Endodermal cell (in vitro differentiated cells): ENCODE data around the gene NCCRP1. TPM values are rescaled to one million over a fixed set of nuclear protein-coding genes. Genes with fewer than 3 reads are reported as not detected.

Source experiments
- DNase-seq: peaks from one replicate; pipeline ENCODE4 v3.0.0-alpha.2; 2017
- H3K27ac ChIP-seq: 2 replicates; pipeline ENCODE4 v1.5.1; 2013; ENCODE audit warnings: mild to moderate bottlenecking, low read depth, low read length, moderate library complexity
- H3K27me3 ChIP-seq: 2 replicates; pipeline ENCODE4 v1.6.1; 2013; ENCODE audit warnings: mild to moderate bottlenecking, low read length, moderate library complexity; ENCODE audit not compliant: insufficient read depth, control insufficient read depth, poor library complexity, severe bottlenecking
- H3K36me3 ChIP-seq: 2 replicates; pipeline ENCODE4 v1.7.0; 2013; ENCODE audit warnings: mild to moderate bottlenecking, low read length, moderate library complexity; ENCODE audit not compliant: control insufficient read depth, insufficient read depth
- H3K4me1 ChIP-seq: one replicate; pipeline ENCODE4 v1.7.0; 2013; ENCODE audit warnings: low read length; ENCODE audit not compliant: control insufficient read depth, insufficient read depth
- H3K4me3 ChIP-seq: 2 replicates; pipeline ENCODE4 v1.5.1; 2013; ENCODE audit warnings: mild to moderate bottlenecking, low read length, moderate library complexity
- H3K9ac ChIP-seq: 2 replicates; pipeline ENCODE4 v1.6.1; 2013; ENCODE audit warnings: mild to moderate bottlenecking, low read length, moderate library complexity; ENCODE audit not compliant: poor library complexity, severe bottlenecking; ENCODE audit errors: extremely low read depth
- H3K9me3 ChIP-seq: 2 replicates; pipeline ENCODE4 v1.6.1; 2013; ENCODE audit warnings: mild to moderate bottlenecking, low read length, moderate library complexity; ENCODE audit not compliant: control insufficient read depth
- H3K27ac Mint-ChIP-seq: 2 replicates; pipeline ENCODE4 v1.8.0; 2020; ENCODE audit warnings: mixed read lengths
- H3K27me3 Mint-ChIP-seq: 2 replicates; pipeline ENCODE4 v1.8.0; 2021; ENCODE audit warnings: mild to moderate bottlenecking, mixed read lengths; ENCODE audit not compliant: insufficient read depth
- H3K36me3 Mint-ChIP-seq: 2 replicates; pipeline ENCODE4 v1.8.0; 2020; ENCODE audit warnings: low read depth, mixed read lengths
- H3K4me1 Mint-ChIP-seq: 2 replicates; pipeline ENCODE4 v1.8.0; 2020; ENCODE audit warnings: mixed read lengths
- H3K4me3 Mint-ChIP-seq: 2 replicates; pipeline ENCODE4 v1.8.0; 2020; ENCODE audit warnings: mild to moderate bottlenecking, moderate library complexity, mixed read lengths
- H3K9me3 Mint-ChIP-seq: 2 replicates; pipeline ENCODE4 v1.8.0; 2020; ENCODE audit warnings: mild to moderate bottlenecking, mixed read lengths
- WGBS, 2 experiments: methylation state at CpG; one replicate each; pipeline versions ENCODE4 v1.1.5 to v1.1.7; 2013; ENCODE audit warnings: missing lambda C conversion rate in 2 of 2, mixed read lengths in 1 of 2; ENCODE audit not compliant: insufficient coverage in 1 of 2, insufficient read length in 1 of 2; 5-methylcytosine and 5-hydroxymethylcytosine counted together
- total RNA-seq, 2 donors: library from RNA; stranded (reverse); fragmentation: NEBNext Ultra II Directional in 1 of 2; extraction: Animal tissue kit (Norgen Biotek cat#: 25700) in 1 of 2; gene quantifications; 2 replicates in 1 of 2; 3 replicates in 1 of 2; pipeline ENCODE4 v1.2.1, GENCODE V29; 2021
- TF ChIP-seq, protein P1 (sequence below): fragments of 200-600 bp; sonication (generic); conservative IDR thresholded peaks from 2 replicates; pipeline ENCODE4 v1.5.0; 2021; ENCODE audit warnings: antibody characterized with exemption, mild to moderate bottlenecking

NCCRP1 gene
- total RNA-seq, 2 donors from 2014 or later = 0.40 to 0.53 TPM

- TF ChIP-seq, protein P1, sequence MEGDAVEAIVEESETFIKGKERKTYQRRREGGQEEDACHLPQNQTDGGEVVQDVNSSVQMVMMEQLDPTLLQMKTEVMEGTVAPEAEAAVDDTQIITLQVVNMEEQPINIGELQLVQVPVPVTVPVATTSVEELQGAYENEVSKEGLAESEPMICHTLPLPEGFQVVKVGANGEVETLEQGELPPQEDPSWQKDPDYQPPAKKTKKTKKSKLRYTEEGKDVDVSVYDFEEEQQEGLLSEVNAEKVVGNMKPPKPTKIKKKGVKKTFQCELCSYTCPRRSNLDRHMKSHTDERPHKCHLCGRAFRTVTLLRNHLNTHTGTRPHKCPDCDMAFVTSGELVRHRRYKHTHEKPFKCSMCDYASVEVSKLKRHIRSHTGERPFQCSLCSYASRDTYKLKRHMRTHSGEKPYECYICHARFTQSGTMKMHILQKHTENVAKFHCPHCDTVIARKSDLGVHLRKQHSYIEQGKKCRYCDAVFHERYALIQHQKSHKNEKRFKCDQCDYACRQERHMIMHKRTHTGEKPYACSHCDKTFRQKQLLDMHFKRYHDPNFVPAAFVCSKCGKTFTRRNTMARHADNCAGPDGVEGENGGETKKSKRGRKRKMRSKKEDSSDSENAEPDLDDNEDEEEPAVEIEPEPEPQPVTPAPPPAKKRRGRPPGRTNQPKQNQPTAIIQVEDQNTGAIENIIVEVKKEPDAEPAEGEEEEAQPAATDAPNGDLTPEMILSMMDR = no peak
- H3K27ac Mint-ChIP-seq = no peak overlapping the region
Measured at GRCh38 chr19:39194832-39195542, 1.8 kb upstream of the NCCRP1 start.

DNA sequence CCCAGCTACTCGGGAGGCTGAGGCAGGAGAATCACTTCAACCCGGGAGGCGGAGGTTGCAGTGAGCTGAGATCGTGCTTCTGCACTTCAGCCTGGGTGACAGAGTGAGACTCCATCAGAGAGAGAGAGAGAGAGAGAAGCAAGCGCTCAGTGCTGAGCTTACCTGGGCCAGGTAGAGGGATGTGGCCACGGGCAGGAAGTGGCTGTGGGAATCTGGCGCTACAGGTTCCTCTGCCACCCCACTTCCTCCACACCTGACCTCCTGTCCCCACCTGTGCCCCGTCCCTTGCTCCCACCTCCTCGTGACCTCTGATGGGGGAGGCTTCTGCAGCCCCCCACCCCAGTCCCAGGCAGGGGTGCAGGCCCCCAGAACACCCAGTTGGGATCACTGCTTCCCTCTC, 1.0 kb upstream of the NCCRP1 start:
- no peak overlapping the region for H3K9ac ChIP-seq
- 71 to 74% methylated on average over 5 to 9 of the region's 9 CpGs for WGBS, 2 experiments
- H3K36me3 ChIP-seq = no peaks in the 10 kb centered on the region
- no peak for DNase-seq
- H3K27ac ChIP-seq = no peak overlapping the region
- TF ChIP-seq, protein P1 = no peak
- H3K27ac Mint-ChIP-seq = no peak overlapping the region
- H3K4me3 Mint-ChIP-seq = no peak overlapping the region
- H3K4me3 ChIP-seq = no peak overlapping the region
- peaks cover 44% of the 10 kb centered on the region for H3K27me3 ChIP-seq
- no peaks in the 10 kb centered on the region for H3K36me3 Mint-ChIP-seq
- H3K9me3 Mint-ChIP-seq = no peaks in the 10 kb centered on the region
- peaks cover 58% of the 10 kb centered on the region for H3K27me3 Mint-ChIP-seq
- H3K4me1 Mint-ChIP-seq = peaks cover 9% of the 10 kb centered on the region
- no peaks in the 10 kb centered on the region for H3K9me3 ChIP-seq
- H3K4me1 ChIP-seq = no peaks in the 10 kb centered on the region

More at GRCh38 chr19:39194832-39195542, 1.8 kb upstream of the NCCRP1 start:
- DNase-seq = no peak
- no peaks in the 10 kb centered on the region for H3K4me1 ChIP-seq
- H3K9ac ChIP-seq = no peak overlapping the region
- 66 to 75% methylated on average over 6 to 9 of the region's 9 CpGs for WGBS, 2 experiments
- Mint-ChIP-seq H3K4me1 (peaks cover 9% of the 10 kb centered on the region), H3K9me3 (no peaks in the 10 kb centered on the region), H3K36me3 (no peaks in the 10 kb centered on the region), H3K27me3 (peaks cover 51% of the 10 kb centered on the region), H3K4me3 (no peak overlapping the region)
- no peaks in the 10 kb centered on the region for H3K9me3 ChIP-seq
- H3K27me3 ChIP-seq = peaks cover 44% of the 10 kb centered on the region
- H3K36me3 ChIP-seq = no peaks in the 10 kb centered on the region
- H3K4me3 ChIP-seq = no peak overlapping the region
- no peak overlapping the region for H3K27ac ChIP-seq

DNA sequence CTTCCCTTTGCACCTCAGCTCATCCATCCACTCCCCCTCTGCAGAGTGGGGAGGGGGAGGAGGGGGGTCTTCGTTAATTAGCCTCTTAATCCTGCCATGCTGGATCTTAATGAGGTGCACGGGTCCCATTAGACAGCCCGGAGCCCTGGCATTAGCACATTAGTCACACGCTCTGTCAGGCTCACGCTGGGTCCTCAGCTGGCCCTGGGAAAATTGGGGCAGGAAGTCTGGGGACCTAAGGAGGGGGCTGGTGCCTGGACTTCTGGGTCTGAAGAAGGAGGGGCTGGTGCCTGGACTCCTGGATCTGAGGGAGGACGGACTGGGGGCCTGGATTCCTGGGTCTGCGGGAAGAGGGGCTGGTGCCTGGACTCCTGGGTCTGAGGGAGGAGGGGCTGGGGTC, 444 bp upstream of the NCCRP1 start:
- Histone ChIP-seq H3K27ac (no peak overlapping the region), H3K4me1 (no peaks in the 10 kb centered on the region), H3K36me3 (no peaks in the 10 kb centered on the region), H3K9ac (no peak overlapping the region), H3K27me3 (peaks cover 44% of the 10 kb centered on the region), H3K4me3 (no peak overlapping the region), H3K9me3 (no peaks in the 10 kb centered on the region)
- peak overlapping the region; percentile 6 for H3K4me3 Mint-ChIP-seq
- 52 to 62% methylated on average over 3 to 6 of the region's 7 CpGs for WGBS, 2 experiments
- H3K4me1 Mint-ChIP-seq = peaks cover 9% of the 10 kb centered on the region
- no peaks in the 10 kb centered on the region for H3K9me3 Mint-ChIP-seq
- DNase-seq = peak; percentile 68
- no peak overlapping the region for H3K27ac Mint-ChIP-seq
- peaks cover 63% of the 10 kb centered on the region for H3K27me3 Mint-ChIP-seq
- no peaks in the 10 kb centered on the region for H3K36me3 Mint-ChIP-seq
- TF ChIP-seq, protein P1 = no peak
